ENCODE data around the gene ZDHHC3. TPM values are rescaled to one million over a fixed set of nuclear protein-coding genes. Genes with fewer than 3 reads are reported as not detected.

The ZDHHC3 gene
- total and polyA plus RNA-seq, 2 experiments from 2014 or later, result 60.3 to 62.0 TPM

DNA sequence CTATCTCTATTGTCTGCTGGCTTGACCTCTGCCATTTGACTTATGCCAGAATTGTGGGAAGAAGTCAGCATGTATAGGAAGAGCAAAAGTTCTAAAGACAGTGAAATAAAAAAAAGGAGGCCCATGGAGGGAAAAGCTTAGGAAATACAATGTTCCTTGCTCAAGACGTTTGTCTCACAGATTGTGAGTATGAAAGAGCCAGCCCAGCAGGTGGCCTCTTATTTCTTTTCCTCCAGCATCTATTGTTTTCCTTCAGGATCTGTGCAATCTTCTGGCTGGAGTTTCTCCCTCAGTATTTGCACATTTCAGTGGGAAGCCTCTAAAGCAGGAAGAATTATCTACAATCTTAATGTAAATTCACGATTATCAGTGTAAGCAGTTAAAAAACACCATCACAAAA, 43.7 kb downstream of the ZDHHC3 start:
- TF ChIP-seq EZH2phosphoT487 (IDR thresholded peaks at IDR 0.05; ENCODE audit: low read depth, severe bottlenecking, unreplicated experiment) (no peak), EZH2 (IDR thresholded peaks at IDR 0.05; ENCODE audit: borderline replicate concordance) (no peak)
- TF ChIP-seq, protein P1, sequence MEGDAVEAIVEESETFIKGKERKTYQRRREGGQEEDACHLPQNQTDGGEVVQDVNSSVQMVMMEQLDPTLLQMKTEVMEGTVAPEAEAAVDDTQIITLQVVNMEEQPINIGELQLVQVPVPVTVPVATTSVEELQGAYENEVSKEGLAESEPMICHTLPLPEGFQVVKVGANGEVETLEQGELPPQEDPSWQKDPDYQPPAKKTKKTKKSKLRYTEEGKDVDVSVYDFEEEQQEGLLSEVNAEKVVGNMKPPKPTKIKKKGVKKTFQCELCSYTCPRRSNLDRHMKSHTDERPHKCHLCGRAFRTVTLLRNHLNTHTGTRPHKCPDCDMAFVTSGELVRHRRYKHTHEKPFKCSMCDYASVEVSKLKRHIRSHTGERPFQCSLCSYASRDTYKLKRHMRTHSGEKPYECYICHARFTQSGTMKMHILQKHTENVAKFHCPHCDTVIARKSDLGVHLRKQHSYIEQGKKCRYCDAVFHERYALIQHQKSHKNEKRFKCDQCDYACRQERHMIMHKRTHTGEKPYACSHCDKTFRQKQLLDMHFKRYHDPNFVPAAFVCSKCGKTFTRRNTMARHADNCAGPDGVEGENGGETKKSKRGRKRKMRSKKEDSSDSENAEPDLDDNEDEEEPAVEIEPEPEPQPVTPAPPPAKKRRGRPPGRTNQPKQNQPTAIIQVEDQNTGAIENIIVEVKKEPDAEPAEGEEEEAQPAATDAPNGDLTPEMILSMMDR (IDR thresholded peaks at IDR 0.05; ENCODE audit: poor library complexity), result no peak
- H3K4me3 ChIP-seq, result no peak overlapping the region
- H3K4me1 ChIP-seq (ENCODE audit: insufficient read depth), result no peaks in the 10 kb centered on the region
- no peaks in the 10 kb centered on the region for H3K79me2 ChIP-seq
- no peaks in the 10 kb centered on the region for H3K27me3 ChIP-seq
- no peaks in the 10 kb centered on the region for H3K9me2 ChIP-seq (replicated peaks; ENCODE audit: insufficient read depth)
- H3K36me3 ChIP-seq (replicated peaks; ENCODE audit: insufficient read depth, low read depth), result no peaks in the 10 kb centered on the region
- no peaks in the 10 kb centered on the region for H4K20me1 ChIP-seq (ENCODE audit: insufficient read depth, poor library complexity, severe bottlenecking)
- H3K9me3 ChIP-seq (ENCODE audit: low read depth), result no peaks in the 10 kb centered on the region
- DNase-seq (ENCODE audit: low spot score), result no peak
- no peak overlapping the region for H2AFZ ChIP-seq
- H3K4me2 ChIP-seq, result no peak overlapping the region
- whole genome bisulfite sequencing (ENCODE audit: low lambda C conversion rate, missing lambda C conversion rate), result 76% methylated on average over 2 of the region's 2 CpGs
- no peak overlapping the region for H3K27ac ChIP-seq

DNA sequence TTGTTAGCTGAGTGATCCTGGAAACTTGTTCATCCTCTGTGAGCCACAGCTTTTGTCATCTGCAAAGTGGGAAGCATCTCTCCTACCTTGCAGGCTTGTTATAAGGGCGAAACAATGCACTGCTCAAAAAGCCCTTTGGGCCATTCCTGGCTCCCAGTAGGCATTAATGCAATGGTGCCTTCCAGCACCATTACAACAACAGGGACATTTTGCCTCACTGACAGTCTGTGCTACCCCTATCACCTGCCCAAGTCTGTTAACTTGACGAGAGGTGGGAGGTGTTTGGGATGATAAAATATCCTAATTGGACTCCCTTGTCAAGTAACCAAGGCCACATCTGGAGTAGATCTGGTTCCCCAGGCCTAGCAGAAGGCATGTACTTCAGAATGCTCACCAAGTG, 44.2 kb downstream of the ZDHHC3 start:
- 90% methylated on average over 2 of the region's 2 CpGs for WGBS (ENCODE audit: low lambda C conversion rate, missing lambda C conversion rate)
- TF ChIP-seq EZH2phosphoT487 (IDR thresholded peaks at IDR 0.05; ENCODE audit: low read depth, severe bottlenecking, unreplicated experiment) (no peak), EZH2 (IDR thresholded peaks at IDR 0.05; ENCODE audit: borderline replicate concordance) (no peak)
- TF ChIP-seq, protein P1 (IDR thresholded peaks at IDR 0.05; ENCODE audit: poor library complexity), result no peak
- H3K4me2 ChIP-seq, result no peak overlapping the region
- DNase-seq (ENCODE audit: low spot score), result no peak
- H3K27me3 ChIP-seq, result no peaks in the 10 kb centered on the region
- no peaks in the 10 kb centered on the region for H4K20me1 ChIP-seq (ENCODE audit: insufficient read depth, poor library complexity, severe bottlenecking)
- H3K27ac ChIP-seq, result no peak overlapping the region
- H3K36me3 ChIP-seq (replicated peaks; ENCODE audit: insufficient read depth, low read depth), result no peaks in the 10 kb centered on the region
- H3K4me3 ChIP-seq, result no peak overlapping the region
- no peaks in the 10 kb centered on the region for H3K79me2 ChIP-seq
- H3K4me1 ChIP-seq (ENCODE audit: insufficient read depth), result no peaks in the 10 kb centered on the region
- H3K9me3 ChIP-seq (ENCODE audit: low read depth), result no peaks in the 10 kb centered on the region
- H2AFZ ChIP-seq, result no peak overlapping the region
- no peaks in the 10 kb centered on the region for H3K9me2 ChIP-seq (replicated peaks; ENCODE audit: insufficient read depth)

DNA sequence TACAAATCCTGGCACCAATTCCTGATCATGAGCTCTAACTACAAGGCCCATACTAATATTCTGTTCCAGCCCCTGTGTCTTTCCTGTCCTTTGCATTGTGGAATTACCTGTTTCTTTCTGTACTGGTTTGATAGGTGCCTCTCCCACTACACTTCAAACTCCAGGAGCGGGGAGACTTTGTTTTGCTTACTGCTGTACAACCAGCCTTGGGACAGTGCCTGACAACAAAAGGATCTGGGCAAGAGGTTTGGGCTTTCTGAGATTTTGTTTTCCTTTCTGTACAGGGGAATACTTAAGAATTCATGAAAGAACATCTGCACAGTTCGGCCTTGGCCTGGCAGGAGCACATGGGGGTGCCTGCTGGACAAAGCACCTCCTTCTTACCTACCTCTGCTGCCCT, 45.1 kb downstream of the ZDHHC3 start:
- H3K36me3 ChIP-seq (replicated peaks; ENCODE audit: insufficient read depth, low read depth), result no peaks in the 10 kb centered on the region
- no peaks in the 10 kb centered on the region for H3K9me2 ChIP-seq (replicated peaks; ENCODE audit: insufficient read depth)
- WGBS (ENCODE audit: low lambda C conversion rate, missing lambda C conversion rate), result 97% methylated on average over 2 of the region's 2 CpGs
- no peak for DNase-seq (ENCODE audit: low spot score)
- no peak overlapping the region for H3K27ac ChIP-seq
- TF ChIP-seq, protein P1 (IDR thresholded peaks at IDR 0.05; ENCODE audit: poor library complexity), result no peak
- no peak for TF ChIP-seq EZH2phosphoT487 (IDR thresholded peaks at IDR 0.05; ENCODE audit: low read depth, severe bottlenecking, unreplicated experiment)
- TF ChIP-seq EZH2 (IDR thresholded peaks at IDR 0.05; ENCODE audit: borderline replicate concordance), result no peak
- no peaks in the 10 kb centered on the region for H4K20me1 ChIP-seq (ENCODE audit: insufficient read depth, poor library complexity, severe bottlenecking)
- no peaks in the 10 kb centered on the region for H3K4me1 ChIP-seq (ENCODE audit: insufficient read depth)
- no peak overlapping the region for H2AFZ ChIP-seq
- no peaks in the 10 kb centered on the region for H3K9me3 ChIP-seq (ENCODE audit: low read depth)
- H3K79me2 ChIP-seq, result no peaks in the 10 kb centered on the region
- H3K27me3 ChIP-seq, result no peaks in the 10 kb centered on the region
- no peak overlapping the region for H3K4me2 ChIP-seq
- H3K4me3 ChIP-seq, result no peak overlapping the region

DNA sequence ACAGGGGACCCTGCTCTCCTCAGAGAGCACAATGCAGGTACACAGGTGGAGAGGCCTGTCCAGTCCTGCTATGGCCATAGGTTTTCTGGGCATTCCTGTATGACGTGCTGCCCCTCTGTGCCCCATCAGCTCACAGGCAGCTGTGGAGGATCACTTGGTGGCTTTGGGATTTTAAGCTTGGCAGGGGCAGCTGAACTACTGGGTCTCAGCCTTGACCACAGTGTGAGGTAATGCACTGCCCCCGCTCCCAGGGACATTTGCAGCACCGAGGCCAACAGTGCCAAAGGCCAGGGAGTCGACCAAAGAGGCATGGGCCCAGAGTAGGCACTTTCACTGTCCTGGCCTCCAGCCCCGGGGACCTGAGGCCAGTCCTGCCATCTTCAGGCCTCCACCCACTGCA, 46.2 kb downstream of the ZDHHC3 start:
- TF ChIP-seq, protein P1 (IDR thresholded peaks at IDR 0.05; ENCODE audit: poor library complexity), result no peak
- TF ChIP-seq EZH2 (IDR thresholded peaks at IDR 0.05; ENCODE audit: borderline replicate concordance) (no peak), EZH2phosphoT487 (IDR thresholded peaks at IDR 0.05; ENCODE audit: low read depth, severe bottlenecking, unreplicated experiment) (no peak)
- Histone ChIP-seq H3K4me2 (no peak overlapping the region), H3K36me3 (replicated peaks; ENCODE audit: insufficient read depth, low read depth) (no peaks in the 10 kb centered on the region), H3K9me2 (replicated peaks; ENCODE audit: insufficient read depth) (no peaks in the 10 kb centered on the region), H3K4me3 (no peak overlapping the region), H2AFZ (no peak overlapping the region), H3K27me3 (no peaks in the 10 kb centered on the region), H4K20me1 (ENCODE audit: insufficient read depth, poor library complexity, severe bottlenecking) (no peaks in the 10 kb centered on the region), H3K9me3 (ENCODE audit: low read depth) (no peaks in the 10 kb centered on the region), H3K79me2 (no peaks in the 10 kb centered on the region), H3K4me1 (ENCODE audit: insufficient read depth) (no peaks in the 10 kb centered on the region), H3K27ac (no peak overlapping the region)
- 99% methylated on average over 5 of the region's 5 CpGs for WGBS (ENCODE audit: low lambda C conversion rate, missing lambda C conversion rate)
- DNase-seq (ENCODE audit: low spot score), result no peak

All from hepatocyte (in vitro differentiated cells).